Measurements from ENCODE around the gene BIVM.

The BIVM gene

DNA sequence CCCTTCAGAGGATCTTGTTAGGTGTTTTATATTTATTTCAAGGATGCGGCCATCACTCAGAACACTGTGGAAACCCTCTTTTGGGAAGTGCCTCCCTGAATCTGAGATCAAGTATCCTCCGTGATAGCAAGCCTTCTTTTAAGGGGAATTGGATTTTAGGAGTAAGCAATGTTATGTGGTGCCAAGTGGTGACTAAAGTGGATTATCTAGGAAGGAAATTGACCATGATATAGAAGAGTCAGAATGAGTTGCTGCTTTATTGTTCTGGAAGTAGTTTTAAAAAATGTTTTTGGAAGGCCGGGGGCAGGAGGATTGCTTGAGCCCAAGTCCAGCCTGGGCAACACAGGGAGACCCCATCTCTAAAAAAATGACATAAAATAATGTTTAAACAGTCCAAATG, 53.6 kb downstream of the BIVM start:
- H3K4me3 ChIP-seq (ENCODE audit: low read length, poor library complexity, severe bottlenecking), result peak overlapping the region; percentile 14
- H3K4me1 ChIP-seq (ENCODE audit: insufficient read depth, low read length, poor library complexity, severe bottlenecking), result peaks cover 77% of the 10 kb centered on the region
- peaks cover 78% of the 10 kb centered on the region for H3K79me2 ChIP-seq (ENCODE audit: insufficient read depth, low read length)
- H4K20me1 ChIP-seq (ENCODE audit: insufficient read depth, low read length, poor library complexity, severe bottlenecking), result peaks cover 51% of the 10 kb centered on the region
- no peaks in the 10 kb centered on the region for H3K9me2 ChIP-seq (replicated peaks; ENCODE audit: low read depth, low read length)
- H2AFZ ChIP-seq (ENCODE audit: low read length), result no peak overlapping the region
- no peaks in the 10 kb centered on the region for H3K27me3 ChIP-seq (ENCODE audit: insufficient read depth, low read length, poor library complexity, severe bottlenecking)
- no peaks in the 10 kb centered on the region for H3K9me3 ChIP-seq (ENCODE audit: insufficient read depth, low read depth, low read length)
- TF ChIP-seq EZH2phosphoT487 (IDR thresholded peaks at IDR 0.05; ENCODE audit: borderline replicate concordance), result no peak
- TF ChIP-seq, protein P1, sequence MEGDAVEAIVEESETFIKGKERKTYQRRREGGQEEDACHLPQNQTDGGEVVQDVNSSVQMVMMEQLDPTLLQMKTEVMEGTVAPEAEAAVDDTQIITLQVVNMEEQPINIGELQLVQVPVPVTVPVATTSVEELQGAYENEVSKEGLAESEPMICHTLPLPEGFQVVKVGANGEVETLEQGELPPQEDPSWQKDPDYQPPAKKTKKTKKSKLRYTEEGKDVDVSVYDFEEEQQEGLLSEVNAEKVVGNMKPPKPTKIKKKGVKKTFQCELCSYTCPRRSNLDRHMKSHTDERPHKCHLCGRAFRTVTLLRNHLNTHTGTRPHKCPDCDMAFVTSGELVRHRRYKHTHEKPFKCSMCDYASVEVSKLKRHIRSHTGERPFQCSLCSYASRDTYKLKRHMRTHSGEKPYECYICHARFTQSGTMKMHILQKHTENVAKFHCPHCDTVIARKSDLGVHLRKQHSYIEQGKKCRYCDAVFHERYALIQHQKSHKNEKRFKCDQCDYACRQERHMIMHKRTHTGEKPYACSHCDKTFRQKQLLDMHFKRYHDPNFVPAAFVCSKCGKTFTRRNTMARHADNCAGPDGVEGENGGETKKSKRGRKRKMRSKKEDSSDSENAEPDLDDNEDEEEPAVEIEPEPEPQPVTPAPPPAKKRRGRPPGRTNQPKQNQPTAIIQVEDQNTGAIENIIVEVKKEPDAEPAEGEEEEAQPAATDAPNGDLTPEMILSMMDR (conservative IDR thresholded peaks at IDR 0.05; ENCODE audit: low read length), result no peak
- H3K9ac ChIP-seq (ENCODE audit: low read depth, low read length, poor library complexity, severe bottlenecking), result peak overlapping the region; percentile 18
- H3F3A ChIP-seq (ENCODE audit: low read depth), result peaks cover 5% of the 10 kb centered on the region; the same call in 1 of the 2 replicates
- peaks cover 31% of the 10 kb centered on the region; the same call in 1 of the 2 replicates for H3K36me3 ChIP-seq (ENCODE audit: insufficient read depth, low read length)
- H3K4me2 ChIP-seq (ENCODE audit: low read depth, low read length, poor library complexity, severe bottlenecking), result peak overlapping the region; percentile 71

DNA sequence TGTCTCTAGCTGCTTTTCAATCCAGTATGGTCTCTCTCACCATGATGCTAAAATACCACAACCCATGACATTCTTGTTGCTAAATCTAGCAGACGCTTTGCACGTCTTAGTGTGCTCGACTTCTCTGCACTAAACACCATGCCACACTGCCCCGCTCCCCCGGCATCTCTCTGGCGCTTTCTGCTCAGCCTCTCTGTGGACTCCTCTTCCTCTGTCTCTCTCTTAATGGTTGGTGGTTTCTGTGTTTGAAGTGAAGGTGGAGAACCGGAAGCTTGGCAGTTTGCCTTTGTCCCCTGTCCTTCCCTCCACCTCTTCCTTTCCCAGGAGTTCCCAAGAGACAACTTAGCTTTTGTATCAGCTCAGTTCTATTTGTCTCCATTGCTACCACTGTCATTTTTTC, 55.8 kb downstream of the BIVM start:
- H3K9me3 ChIP-seq (ENCODE audit: insufficient read depth, low read depth, low read length), result no peaks in the 10 kb centered on the region
- TF ChIP-seq, protein P1 (conservative IDR thresholded peaks at IDR 0.05; ENCODE audit: low read length), result no peak
- no peak for TF ChIP-seq EZH2phosphoT487 (IDR thresholded peaks at IDR 0.05; ENCODE audit: borderline replicate concordance)
- peaks cover 33% of the 10 kb centered on the region for H4K20me1 ChIP-seq (ENCODE audit: insufficient read depth, low read length, poor library complexity, severe bottlenecking)
- peaks cover 56% of the 10 kb centered on the region for H3K4me1 ChIP-seq (ENCODE audit: insufficient read depth, low read length, poor library complexity, severe bottlenecking)
- H3K9me2 ChIP-seq (replicated peaks; ENCODE audit: low read depth, low read length), result no peaks in the 10 kb centered on the region
- no peak overlapping the region for H2AFZ ChIP-seq (ENCODE audit: low read length)
- H3K9ac ChIP-seq (ENCODE audit: low read depth, low read length, poor library complexity, severe bottlenecking), result peak overlapping the region; percentile 62
- no peaks in the 10 kb centered on the region for H3K27me3 ChIP-seq (ENCODE audit: insufficient read depth, low read length, poor library complexity, severe bottlenecking)
- peak overlapping the region; percentile 62 for H3K4me3 ChIP-seq (ENCODE audit: low read length, poor library complexity, severe bottlenecking)
- peak overlapping the region; percentile 71 for H3K4me2 ChIP-seq (ENCODE audit: low read depth, low read length, poor library complexity, severe bottlenecking)
- H3F3A ChIP-seq (ENCODE audit: low read depth), result peaks cover 5% of the 10 kb centered on the region; the same call in 1 of the 2 replicates
- peaks cover 52% of the 10 kb centered on the region; the same call in 1 of the 2 replicates for H3K36me3 ChIP-seq (ENCODE audit: insufficient read depth, low read length)
- H3K79me2 ChIP-seq (ENCODE audit: insufficient read depth, low read length), result peaks cover 57% of the 10 kb centered on the region

DNA sequence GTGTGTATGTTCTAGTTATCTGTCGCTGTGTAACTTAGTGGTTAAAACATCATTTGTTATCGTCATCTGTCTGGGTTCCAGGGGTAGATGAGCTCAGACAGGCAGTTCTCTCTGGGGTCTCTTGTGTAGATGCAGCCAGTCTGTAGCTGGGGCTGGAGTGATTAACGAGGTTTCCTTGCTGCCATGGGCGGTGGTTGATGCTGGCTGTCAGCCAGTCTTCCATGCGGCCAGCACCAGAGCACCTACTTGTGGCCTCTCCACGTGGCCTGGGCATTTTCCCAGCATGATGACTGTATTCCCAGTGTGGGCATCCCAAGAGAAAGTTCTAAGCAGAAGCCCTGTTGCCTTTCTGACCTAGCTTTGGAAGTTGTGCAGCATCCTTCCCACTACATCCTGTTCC, 57.6 kb downstream of the BIVM start:
- H3F3A ChIP-seq (ENCODE audit: low read depth), result peaks cover 5% of the 10 kb centered on the region; the same call in 1 of the 2 replicates
- peaks cover 46% of the 10 kb centered on the region for H3K4me1 ChIP-seq (ENCODE audit: insufficient read depth, low read length, poor library complexity, severe bottlenecking)
- no peak overlapping the region for H2AFZ ChIP-seq (ENCODE audit: low read length)
- H3K36me3 ChIP-seq (ENCODE audit: insufficient read depth, low read length), result peaks cover 68% of the 10 kb centered on the region; the same call in 1 of the 2 replicates
- H3K9ac ChIP-seq (ENCODE audit: low read depth, low read length, poor library complexity, severe bottlenecking), result no peak overlapping the region
- no peaks in the 10 kb centered on the region for H3K9me3 ChIP-seq (ENCODE audit: insufficient read depth, low read depth, low read length)
- H3K9me2 ChIP-seq (replicated peaks; ENCODE audit: low read depth, low read length), result no peaks in the 10 kb centered on the region
- peaks cover 39% of the 10 kb centered on the region for H3K79me2 ChIP-seq (ENCODE audit: insufficient read depth, low read length)
- peaks cover 19% of the 10 kb centered on the region for H4K20me1 ChIP-seq (ENCODE audit: insufficient read depth, low read length, poor library complexity, severe bottlenecking)
- H3K4me2 ChIP-seq (ENCODE audit: low read depth, low read length, poor library complexity, severe bottlenecking), result peak overlapping the region; percentile 27
- no peaks in the 10 kb centered on the region for H3K27me3 ChIP-seq (ENCODE audit: insufficient read depth, low read length, poor library complexity, severe bottlenecking)
- TF ChIP-seq, protein P1 (conservative IDR thresholded peaks at IDR 0.05; ENCODE audit: low read length), result no peak
- TF ChIP-seq EZH2phosphoT487 (IDR thresholded peaks at IDR 0.05; ENCODE audit: borderline replicate concordance), result no peak
- no peak overlapping the region for H3K4me3 ChIP-seq (ENCODE audit: low read length, poor library complexity, severe bottlenecking)

All from Loucy (cell line).